Measurements from ENCODE around the gene CMTR1. TPM values are rescaled to one million over a fixed set of nuclear protein-coding genes. Genes with fewer than 3 reads are reported as not detected.

The CMTR1 gene
- total and polyA plus RNA-seq, 10 of the 15 experiments (the other 5 are each of a cell fraction or from before 2014, with no cell fraction given), result 2.7 to 67.0 (median 46.2) TPM

DNA sequence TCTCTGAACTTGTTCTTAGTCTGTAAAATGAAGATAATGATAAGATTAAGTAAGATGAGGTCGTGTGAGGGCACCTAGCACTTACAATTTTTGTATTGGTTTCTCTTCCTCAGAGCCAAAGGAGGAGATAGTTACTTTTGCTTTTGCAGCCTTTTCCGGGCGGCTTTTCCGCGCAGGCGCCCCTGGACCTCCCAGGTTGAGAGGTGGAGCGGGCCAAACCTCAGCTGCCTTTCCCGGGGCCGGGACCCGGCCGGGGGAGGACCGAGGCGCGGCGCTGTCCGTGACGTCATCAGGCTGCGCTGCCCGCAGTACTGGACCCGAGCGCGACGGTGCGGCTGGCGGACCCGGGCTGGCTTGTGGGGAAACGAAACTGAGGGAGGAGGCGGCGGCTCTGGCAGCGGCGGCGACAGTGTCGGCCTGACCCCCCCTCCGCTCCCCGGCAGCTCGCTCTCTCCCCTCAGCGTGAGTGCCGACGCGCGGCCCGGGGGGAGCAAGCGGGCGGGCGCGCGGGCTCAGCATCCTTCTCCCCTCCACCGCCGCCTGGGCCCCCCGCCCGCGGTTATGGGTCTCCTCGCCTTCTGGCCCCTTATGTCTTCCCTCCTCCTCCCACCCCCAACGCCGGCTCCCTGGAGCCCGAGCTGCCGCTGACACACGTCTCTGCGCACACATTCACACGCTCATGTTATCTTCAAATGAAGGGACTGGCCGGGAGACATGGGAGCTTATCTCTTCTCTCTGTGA is at the start of gene CMTR1 (continued):
- TF ChIP-seq, protein P1, sequence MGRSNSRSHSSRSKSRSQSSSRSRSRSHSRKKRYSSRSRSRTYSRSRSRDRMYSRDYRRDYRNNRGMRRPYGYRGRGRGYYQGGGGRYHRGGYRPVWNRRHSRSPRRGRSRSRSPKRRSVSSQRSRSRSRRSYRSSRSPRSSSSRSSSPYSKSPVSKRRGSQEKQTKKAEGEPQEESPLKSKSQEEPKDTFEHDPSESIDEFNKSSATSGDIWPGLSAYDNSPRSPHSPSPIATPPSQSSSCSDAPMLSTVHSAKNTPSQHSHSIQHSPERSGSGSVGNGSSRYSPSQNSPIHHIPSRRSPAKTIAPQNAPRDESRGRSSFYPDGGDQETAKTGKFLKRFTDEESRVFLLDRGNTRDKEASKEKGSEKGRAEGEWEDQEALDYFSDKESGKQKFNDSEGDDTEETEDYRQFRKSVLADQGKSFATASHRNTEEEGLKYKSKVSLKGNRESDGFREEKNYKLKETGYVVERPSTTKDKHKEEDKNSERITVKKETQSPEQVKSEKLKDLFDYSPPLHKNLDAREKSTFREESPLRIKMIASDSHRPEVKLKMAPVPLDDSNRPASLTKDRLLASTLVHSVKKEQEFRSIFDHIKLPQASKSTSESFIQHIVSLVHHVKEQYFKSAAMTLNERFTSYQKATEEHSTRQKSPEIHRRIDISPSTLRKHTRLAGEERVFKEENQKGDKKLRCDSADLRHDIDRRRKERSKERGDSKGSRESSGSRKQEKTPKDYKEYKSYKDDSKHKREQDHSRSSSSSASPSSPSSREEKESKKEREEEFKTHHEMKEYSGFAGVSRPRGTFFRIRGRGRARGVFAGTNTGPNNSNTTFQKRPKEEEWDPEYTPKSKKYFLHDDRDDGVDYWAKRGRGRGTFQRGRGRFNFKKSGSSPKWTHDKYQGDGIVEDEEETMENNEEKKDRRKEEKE (IDR thresholded peaks at IDR 0.05), result no peak
- no peak for TF ChIP-seq BMI1 (IDR thresholded peaks at IDR 0.05; ENCODE audit: borderline replicate concordance)
- TF ChIP-seq, protein P2, sequence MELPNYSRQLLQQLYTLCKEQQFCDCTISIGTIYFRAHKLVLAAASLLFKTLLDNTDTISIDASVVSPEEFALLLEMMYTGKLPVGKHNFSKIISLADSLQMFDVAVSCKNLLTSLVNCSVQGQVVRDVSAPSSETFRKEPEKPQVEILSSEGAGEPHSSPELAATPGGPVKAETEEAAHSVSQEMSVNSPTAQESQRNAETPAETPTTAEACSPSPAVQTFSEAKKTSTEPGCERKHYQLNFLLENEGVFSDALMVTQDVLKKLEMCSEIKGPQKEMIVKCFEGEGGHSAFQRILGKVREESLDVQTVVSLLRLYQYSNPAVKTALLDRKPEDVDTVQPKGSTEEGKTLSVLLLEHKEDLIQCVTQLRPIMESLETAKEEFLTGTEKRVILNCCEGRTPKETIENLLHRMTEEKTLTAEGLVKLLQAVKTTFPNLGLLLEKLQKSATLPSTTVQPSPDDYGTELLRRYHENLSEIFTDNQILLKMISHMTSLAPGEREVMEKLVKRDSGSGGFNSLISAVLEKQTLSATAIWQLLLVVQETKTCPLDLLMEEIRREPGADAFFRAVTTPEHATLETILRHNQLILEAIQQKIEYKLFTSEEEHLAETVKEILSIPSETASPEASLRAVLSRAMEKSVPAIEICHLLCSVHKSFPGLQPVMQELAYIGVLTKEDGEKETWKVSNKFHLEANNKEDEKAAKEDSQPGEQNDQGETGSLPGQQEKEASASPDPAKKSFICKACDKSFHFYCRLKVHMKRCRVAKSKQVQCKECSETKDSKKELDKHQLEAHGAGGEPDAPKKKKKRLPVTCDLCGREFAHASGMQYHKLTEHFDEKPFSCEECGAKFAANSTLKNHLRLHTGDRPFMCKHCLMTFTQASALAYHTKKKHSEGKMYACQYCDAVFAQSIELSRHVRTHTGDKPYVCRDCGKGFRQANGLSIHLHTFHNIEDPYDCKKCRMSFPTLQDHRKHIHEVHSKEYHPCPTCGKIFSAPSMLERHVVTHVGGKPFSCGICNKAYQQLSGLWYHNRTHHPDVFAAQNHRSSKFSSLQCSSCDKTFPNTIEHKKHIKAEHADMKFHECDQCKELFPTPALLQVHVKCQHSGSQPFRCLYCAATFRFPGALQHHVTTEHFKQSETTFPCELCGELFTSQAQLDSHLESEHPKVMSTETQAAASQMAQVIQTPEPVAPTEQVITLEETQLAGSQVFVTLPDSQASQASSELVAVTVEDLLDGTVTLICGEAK (IDR thresholded peaks at IDR 0.05; ENCODE audit: borderline replicate concordance), result no peak
- TF ChIP-seq, protein P3, sequence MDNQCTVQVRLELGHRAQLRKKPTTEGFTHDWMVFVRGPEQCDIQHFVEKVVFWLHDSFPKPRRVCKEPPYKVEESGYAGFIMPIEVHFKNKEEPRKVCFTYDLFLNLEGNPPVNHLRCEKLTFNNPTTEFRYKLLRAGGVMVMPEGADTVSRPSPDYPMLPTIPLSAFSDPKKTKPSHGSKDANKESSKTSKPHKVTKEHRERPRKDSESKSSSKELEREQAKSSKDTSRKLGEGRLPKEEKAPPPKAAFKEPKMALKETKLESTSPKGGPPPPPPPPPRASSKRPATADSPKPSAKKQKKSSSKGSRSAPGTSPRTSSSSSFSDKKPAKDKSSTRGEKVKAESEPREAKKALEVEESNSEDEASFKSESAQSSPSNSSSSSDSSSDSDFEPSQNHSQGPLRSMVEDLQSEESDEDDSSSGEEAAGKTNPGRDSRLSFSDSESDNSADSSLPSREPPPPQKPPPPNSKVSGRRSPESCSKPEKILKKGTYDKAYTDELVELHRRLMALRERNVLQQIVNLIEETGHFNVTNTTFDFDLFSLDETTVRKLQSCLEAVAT (IDR thresholded peaks at IDR 0.05), result no peak
- peak; percentile 84 for TF ChIP-seq HCFC1 (IDR thresholded peaks at IDR 0.05; ENCODE audit: low read length)
- TF ChIP-seq CBFB (IDR thresholded peaks at IDR 0.05; ENCODE audit: low read depth), result peak; percentile 23; the same call in 1 of the 2 replicates
- TF ChIP-seq IKZF2 (IDR thresholded peaks at IDR 0.05), result peak in 1 of 2 experiments; percentile 44; a peak in 2 of 4 replicates
- TF ChIP-seq ASH2L (IDR thresholded peaks at IDR 0.05; ENCODE audit: borderline replicate concordance, low read depth), result peak; percentile 87; the same call in 1 of the 2 replicates
- 0 out of 2 replicates have a peak, but pooled peaks have one; percentile 42 for TF ChIP-seq ZNF217 (IDR thresholded peaks at IDR 0.05)
- TF ChIP-seq, protein P4, sequence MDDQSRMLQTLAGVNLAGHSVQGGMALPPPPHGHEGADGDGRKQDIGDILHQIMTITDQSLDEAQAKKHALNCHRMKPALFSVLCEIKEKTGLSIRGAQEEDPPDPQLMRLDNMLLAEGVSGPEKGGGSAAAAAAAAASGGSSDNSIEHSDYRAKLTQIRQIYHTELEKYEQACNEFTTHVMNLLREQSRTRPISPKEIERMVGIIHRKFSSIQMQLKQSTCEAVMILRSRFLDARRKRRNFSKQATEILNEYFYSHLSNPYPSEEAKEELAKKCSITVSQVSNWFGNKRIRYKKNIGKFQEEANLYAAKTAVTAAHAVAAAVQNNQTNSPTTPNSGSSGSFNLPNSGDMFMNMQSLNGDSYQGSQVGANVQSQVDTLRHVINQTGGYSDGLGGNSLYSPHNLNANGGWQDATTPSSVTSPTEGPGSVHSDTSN (IDR thresholded peaks at IDR 0.05; ENCODE audit: insufficient replicate concordance, low read depth, low read length), result no peak
- TF ChIP-seq, protein P5, sequence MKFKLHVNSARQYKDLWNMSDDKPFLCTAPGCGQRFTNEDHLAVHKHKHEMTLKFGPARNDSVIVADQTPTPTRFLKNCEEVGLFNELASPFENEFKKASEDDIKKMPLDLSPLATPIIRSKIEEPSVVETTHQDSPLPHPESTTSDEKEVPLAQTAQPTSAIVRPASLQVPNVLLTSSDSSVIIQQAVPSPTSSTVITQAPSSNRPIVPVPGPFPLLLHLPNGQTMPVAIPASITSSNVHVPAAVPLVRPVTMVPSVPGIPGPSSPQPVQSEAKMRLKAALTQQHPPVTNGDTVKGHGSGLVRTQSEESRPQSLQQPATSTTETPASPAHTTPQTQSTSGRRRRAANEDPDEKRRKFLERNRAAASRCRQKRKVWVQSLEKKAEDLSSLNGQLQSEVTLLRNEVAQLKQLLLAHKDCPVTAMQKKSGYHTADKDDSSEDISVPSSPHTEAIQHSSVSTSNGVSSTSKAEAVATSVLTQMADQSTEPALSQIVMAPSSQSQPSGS (IDR thresholded peaks at IDR 0.05; ENCODE audit: low read length), result no peak
- peak; percentile 73; the same call in 1 of the 2 replicates for TF ChIP-seq TARDBP (IDR thresholded peaks at IDR 0.05; ENCODE audit: borderline replicate concordance)
- TF ChIP-seq NFIC (IDR thresholded peaks at IDR 0.05; ENCODE audit: low read depth, low read length), result no peak
- TF ChIP-seq POLR2A (IDR thresholded peaks at IDR 0.05; ENCODE audit: low read depth, low read length), result peak; percentile 90

Data from GM12878 (cell line).